HG03060 (cell line): Measurements from ENCODE around the gene DACH1.

ENCODE experiments used
- ATAC-seq: cut with Tn5 transposase; IDR thresholded peaks from one replicate; pipeline ENCODE4 v1.9.1; 2021; ENCODE audit warnings: low read depth, moderate number of reproducible peaks; ENCODE audit not compliant: unreplicated experiment

DACH1 gene

GRCh38 chr13:71718931-71719330 lies 148.1 kb downstream of the DACH1 start:
- ATAC-seq: no peak

- ATAC-seq: no peak
These were observed 152.1 kb downstream of the DACH1 start for GRCh38 chr13:71714802-71715375.

DNA sequence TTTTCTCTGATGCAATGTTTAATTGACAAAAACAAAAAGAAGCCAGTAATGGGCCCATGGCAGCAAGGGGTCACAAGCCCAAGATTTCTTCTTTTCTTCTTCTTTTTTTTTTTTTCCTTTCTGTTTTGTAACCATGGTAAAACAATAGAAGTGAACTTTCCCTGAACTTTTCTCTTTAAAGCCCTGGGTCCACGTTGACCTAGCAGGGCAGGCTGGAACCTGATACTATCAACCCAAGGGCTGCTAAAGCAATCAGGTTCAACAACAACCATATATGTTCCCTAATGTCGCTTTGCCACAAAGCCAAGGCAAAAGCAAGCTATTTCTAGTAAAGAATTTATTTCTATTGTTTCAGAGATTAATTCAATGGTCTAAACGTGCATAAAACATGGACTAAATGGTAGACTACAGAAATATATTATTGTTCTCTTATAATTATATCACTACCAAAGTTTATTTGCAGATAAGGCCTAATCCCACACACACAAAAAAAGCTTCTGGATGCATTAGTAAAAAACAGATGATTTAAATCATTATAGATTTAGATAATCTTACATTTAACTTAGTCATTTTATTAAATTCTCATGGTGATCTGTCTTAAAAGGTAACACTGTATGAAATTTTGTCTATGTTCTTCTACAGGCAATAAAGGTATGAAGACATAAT lies 153.9 kb downstream of the DACH1 start:
- no peak for ATAC-seq

DNA sequence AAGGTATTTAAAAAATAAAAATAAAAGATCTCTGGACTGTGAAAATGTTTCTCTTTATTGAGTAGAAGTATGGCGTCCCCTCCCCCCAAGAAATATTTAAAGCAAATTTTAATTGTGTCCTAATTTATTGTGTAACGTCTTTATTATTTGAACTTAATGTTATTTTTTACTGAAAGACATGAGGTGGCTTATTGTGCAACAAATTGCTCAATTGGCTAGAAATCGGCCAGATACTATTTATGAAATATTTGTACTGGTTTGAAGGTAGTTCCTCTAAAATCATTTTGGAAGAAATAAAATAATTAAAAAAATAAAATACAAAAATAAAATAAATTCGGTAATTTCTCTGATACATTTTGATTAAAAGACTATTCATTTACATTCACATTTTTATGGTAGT lies 162.3 kb downstream of the DACH1 start:
- ATAC-seq: no peak

DNA sequence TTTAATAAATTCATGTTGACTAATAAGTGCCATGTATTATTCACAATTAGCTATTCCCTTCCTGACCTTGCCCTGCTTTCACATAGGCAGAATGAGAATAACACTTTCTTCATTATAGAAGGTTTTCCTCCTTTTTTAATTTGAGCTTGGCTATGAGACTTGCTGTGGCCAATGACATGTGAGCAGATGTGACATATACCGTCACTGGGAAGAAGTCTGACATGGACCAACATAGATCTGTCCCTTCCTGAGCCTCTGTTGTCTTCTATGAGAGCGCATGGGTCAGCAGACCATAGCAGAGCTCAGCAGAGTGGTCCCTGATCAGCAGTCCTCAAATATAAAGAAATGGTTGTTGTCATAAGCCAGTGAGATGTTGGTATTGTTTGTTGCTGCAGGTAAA lies 163.9 kb downstream of the DACH1 start:
- no peak for ATAC-seq

GRCh38 chr13:71702253-71702652 lies 164.8 kb downstream of the DACH1 start:
- ATAC-seq: no peak

- ATAC-seq: no peak
These were observed 165.3 kb downstream of the DACH1 start for GRCh38 chr13:71701741-71702140.

- ATAC-seq: no peak
These were observed 167.7 kb downstream of the DACH1 start for GRCh38 chr13:71699342-71699741.

GRCh38 chr13:71695662-71696061 lies 171.3 kb downstream of the DACH1 start:
- ATAC-seq: no peak

DNA sequence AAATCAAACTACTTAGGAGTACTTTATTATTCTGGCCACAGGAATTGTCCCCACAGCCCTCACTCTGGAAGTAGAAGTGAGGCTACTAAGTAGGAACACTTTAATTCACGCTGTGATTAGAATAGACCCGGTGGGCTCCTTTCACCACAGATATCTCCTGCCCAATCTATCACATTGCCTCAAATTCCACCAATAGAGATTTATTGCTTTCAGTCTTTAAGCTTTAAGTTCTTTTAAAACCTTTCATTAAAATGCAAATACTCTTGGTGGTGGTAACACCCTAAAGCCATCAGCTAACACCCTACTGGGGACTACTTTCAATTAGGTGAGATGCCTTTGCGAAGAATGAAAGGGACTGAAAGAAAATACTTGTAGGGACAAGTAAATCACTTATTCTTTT lies 181.9 kb downstream of the DACH1 start:
- ATAC-seq: no peak

- no peak for ATAC-seq
These were observed 184.9 kb downstream of the DACH1 start for GRCh38 chr13:71681901-71682613.

DNA sequence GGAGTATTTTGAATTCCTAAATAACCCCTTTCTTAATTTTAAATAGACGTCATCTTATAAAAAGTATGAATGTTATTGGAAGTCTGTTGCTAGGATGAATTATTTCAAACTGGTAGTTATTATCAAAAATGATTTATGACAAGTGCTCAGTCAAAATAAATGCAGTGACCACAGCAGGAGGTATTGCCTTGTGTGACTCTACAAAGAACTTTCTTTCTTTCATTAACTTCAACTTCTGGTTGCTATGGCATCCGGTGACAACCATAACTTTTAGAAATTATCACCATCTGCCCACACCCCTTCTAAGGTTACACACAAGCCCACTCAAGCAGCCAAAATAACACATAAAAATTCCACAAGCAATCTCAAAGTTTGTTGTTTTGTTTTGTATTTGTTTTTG lies 189.9 kb downstream of the DACH1 start:
- ATAC-seq: no peak

DNA sequence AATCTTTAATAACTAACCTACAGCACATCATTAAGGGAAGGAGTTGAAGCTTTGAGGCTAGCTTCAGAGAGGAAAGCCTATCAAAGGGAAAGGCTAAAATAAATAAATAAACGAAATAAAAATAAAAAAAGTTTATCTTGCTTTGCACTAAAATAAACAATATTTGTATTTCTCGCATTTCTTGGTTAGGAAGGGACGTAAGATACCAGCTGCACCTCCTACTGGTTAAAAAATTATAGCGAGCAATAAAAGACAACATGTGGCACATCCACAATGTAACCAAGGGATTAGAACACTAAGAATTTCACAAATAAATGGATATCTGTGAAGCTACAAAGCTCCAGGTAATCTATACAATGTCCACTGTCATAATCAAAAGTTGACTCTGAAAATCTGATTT lies 194.5 kb downstream of the DACH1 start:
- ATAC-seq: no peak

DNA sequence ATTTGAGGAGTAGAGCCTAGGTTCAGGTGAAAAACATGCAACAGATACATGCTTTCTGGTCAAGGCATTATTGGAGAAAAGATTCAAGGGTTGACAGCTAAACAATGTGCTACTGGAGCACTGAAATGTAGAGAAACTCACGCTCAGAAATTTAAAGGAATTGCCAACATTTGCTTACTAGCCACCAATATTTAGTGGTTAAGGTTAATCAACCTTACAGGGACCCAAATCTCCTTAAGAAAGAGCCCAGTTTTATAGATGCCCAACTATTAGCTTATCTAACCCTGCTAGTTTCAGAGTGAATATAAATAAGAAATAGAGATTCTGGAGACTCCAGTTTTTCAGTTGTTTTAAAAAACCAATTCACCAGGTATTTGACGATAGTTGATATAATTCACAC lies 203.6 kb downstream of the DACH1 start:
- ATAC-seq: no peak

GRCh38 chr13:71661921-71662320 lies 205.1 kb downstream of the DACH1 start:
- no peak for ATAC-seq

GRCh38 chr13:71659404-71659803 lies 207.6 kb downstream of the DACH1 start:
- no peak for ATAC-seq

- no peak for ATAC-seq
These were observed 221.5 kb downstream of the DACH1 start for GRCh38 chr13:71645467-71645866.

DNA sequence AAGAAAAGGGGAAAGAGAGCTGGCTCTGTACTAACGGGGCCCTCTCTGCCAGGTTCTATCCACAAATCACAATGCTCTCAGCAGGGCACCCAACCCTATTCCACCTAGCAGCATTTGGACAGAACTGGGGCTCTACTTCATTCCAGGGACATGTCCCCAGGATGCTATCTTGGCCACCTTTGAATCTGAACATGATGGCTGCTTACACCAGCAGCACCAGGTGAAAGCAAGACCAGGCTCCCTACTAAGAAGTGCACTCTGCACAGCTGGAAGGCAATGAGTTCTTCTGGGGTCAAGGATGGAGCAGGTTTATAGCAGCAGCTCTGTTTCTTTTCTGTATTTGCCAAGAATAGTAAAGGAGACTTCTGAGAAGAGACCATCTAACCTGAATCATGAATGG lies 222.4 kb downstream of the DACH1 start:
- no peak for ATAC-seq

GRCh38 chr13:71643448-71643860 lies 223.6 kb downstream of the DACH1 start:
- ATAC-seq: no peak

GRCh38 chr13:71638751-71639150 lies 228.3 kb downstream of the DACH1 start:
- no peak for ATAC-seq

DNA sequence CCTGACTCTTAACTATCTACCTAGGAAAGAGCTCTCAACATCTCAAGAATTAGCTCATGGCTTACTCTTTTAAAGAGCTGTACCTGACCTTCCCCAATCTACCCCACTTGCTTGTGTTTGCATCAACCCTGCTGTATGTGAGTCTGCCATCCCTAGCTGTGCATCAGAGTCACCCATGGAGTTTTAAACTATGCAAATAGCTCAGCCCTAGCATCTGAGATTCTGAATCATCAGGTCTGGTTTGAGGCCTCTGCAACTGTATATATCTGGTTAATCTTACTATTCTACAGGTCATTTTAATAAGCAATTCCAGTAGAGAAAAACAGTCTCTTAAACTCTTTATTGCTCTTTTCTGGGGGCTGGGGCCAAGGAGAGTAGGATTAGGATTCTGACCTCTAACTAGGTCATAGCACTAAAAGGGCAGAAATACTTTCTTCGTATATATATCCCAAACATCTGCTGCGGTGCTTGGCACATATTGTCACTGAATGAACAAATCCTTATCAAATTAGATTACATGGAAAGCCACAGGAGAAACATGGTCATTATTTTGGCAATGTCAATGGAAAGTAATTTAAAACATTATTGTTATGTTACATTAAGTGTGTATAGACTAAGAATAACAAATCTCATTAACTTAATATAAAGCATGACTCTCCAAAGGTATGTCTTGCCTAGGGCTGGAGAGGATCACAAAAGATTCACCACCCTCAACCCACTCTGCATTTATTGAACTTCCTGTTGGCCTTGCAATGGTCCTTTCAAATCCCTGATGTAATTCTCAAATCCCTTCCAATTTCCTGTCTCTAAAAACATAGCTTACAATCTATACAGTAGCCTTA lies 232.2 kb downstream of the DACH1 start:
- no peak for ATAC-seq
